HG03095 (cell line): ENCODE measurements around the gene LARGE1.

Experiments used
- ATAC-seq: cut with Tn5 transposase; IDR thresholded peaks from one replicate; pipeline ENCODE4 v1.9.1; 2021; ENCODE audit warnings: moderate library complexity; ENCODE audit not compliant: unreplicated experiment

Gene LARGE1

GRCh38 chr22:33288078-33288477 is 632.2 kb downstream of the LARGE1 start:
- no peak for ATAC-seq

DNA sequence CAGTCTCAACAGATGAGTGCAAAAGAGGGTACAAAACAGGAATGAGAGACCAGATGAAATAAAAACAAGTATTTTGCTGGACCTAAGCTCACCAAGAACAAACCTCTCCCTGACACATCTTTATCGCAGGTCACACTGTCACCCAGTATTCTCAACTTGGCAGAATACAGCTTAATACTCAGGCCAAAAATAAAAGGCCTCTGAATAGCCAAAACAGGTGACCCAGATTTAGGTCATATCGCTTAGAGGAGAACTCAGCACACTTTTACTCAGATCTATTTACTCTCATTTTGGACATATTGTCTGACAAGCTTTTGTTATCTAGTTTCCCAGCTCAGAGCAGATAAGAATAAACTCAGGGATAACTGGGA is 645.2 kb downstream of the LARGE1 start:
- no peak for ATAC-seq

GRCh38 chr22:33274214-33275072 is 645.8 kb downstream of the LARGE1 start:
- ATAC-seq = no peak

DNA sequence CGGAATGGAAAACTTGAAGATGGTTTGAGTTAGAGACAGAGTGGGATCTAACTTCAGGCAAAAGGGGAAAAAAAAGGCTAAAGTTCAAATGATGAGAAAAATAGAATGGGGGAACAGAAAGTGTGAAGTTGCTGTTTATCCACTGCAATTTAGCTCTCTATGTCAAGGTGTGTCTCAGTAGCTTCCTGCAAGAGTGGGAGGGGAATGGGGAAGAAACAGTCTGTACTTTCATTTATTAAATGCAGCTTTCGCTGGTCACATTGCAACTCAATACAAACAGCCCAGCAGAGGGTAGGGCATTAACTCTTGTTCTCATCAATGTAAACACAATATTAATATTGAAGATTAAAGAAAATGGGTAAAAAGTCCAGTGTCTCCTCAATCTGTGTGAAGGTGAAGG is 647.4 kb downstream of the LARGE1 start:
- ATAC-seq = no peak

DNA sequence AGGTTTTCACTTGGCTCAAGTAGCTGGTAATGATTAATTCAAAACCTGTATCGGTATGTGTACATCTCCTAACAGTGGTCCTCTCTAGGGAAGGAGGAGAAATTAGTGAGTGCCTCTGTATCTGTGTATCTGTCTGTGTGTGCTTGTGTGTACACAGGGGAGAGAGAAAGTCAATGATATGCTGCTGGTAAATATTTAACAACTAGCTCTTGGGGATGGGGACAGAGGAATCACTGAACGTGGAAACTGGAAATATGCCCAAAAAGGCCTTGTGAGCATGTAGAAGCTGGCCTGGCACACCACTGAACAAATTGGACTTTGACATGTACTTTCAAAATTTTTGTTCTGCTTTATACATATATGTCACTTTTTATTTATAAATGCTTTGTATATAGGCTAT is 648.1 kb downstream of the LARGE1 start:
- ATAC-seq = peak; percentile 35

DNA sequence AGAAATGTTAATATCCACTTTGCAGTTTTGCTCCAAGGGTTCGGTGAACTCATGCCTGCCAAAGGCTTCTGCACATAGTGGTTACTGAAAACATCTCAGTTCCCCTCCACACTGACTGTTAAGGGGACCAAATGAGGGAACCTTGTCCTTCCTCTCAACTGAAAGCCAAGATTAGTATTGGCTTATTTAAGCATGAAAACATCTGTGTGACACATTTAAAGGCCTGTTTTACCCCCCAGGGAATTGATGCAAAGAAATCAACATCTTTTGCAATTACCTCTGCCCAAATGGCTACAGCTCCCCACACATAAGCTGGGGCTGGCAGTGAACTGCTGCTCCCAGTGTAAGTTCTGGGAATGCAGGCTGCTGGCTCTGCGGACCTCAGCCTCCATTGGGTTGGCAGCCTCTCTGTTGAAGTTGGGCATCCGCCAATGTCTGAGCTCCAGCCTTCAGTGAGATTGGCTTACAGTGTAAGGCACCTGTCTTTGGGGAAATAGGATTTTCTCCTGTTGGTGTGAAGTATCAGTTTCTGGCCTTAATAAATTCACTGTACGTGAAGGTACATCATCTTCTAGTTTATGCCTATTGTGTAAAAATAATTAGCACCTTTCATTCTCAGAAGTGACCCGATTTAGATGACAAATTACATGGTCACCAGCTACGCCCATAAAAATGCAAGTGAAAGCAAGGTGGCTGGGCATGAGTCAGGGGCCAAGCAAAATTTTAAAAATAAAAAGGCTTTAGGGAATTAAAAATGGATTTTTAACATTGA is 648.7 kb downstream of the LARGE1 start:
- peak; percentile 57 for ATAC-seq

DNA sequence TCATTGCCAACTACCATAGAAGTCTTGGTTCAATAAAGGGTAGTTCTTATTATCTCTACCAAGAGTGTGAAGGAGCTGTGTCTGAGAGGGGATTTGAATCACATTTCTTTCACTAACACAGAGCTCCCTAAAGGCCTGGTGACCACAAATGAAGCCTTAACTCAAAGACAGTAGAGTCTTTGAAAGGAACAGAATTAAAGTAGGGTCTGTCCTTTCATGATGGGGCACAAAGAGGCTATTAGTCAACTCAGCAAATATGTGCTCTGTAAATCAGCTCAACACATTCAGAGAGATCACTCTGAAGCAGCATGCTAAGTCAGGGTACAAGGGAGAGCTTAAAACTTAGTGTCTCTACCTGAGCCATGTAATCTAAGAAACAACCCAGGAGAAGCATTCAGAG is 649.7 kb downstream of the LARGE1 start:
- no peak for ATAC-seq

- ATAC-seq = no peak
These were observed 658.6 kb downstream of the LARGE1 start for GRCh38 chr22:33261699-33262098.

GRCh38 chr22:33260498-33260897 is 659.8 kb downstream of the LARGE1 start:
- ATAC-seq = no peak

DNA sequence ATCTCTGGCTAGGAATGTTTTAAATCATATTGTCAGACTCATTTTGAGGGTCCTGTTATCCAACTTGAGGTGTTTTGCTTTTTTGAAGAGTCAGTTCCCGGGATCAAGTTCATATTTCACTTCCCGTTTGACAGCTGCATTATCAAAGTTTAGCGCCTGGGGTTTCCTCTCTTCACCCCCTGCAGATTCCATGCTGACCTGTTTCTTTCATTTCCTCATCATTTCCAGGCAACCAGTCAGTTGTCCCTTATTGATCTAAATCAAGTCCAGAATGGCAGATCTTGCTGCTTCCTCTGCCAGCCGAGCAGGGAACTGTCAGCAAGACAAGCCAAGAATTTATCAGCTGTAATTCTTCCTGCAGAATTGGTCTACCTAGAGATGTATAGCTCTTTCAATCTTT is 664.5 kb downstream of the LARGE1 start:
- no peak for ATAC-seq

GRCh38 chr22:33248948-33249347 is 671.3 kb downstream of the LARGE1 start:
- no peak for ATAC-seq

GRCh38 chr22:33247758-33248157 is 672.5 kb downstream of the LARGE1 start:
- no peak for ATAC-seq

DNA sequence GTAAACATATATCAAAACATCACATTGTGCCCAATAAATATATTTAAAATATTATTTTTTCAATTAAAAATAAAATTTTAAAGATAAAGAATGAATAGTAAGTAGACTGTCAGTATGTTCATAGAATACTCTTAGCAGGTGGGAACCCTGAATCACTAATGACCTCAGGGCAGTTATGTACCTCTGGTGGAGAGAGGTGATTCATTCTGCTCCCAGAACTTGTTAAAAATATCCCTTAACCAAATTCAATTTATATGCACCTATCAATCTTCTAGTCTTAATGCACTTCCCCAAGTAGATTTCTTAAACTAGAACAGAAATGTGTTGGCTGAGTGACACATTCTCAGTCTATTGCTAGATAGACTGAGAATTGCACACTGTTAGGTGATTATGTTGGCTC is 678.2 kb downstream of the LARGE1 start:
- ATAC-seq = no peak

DNA sequence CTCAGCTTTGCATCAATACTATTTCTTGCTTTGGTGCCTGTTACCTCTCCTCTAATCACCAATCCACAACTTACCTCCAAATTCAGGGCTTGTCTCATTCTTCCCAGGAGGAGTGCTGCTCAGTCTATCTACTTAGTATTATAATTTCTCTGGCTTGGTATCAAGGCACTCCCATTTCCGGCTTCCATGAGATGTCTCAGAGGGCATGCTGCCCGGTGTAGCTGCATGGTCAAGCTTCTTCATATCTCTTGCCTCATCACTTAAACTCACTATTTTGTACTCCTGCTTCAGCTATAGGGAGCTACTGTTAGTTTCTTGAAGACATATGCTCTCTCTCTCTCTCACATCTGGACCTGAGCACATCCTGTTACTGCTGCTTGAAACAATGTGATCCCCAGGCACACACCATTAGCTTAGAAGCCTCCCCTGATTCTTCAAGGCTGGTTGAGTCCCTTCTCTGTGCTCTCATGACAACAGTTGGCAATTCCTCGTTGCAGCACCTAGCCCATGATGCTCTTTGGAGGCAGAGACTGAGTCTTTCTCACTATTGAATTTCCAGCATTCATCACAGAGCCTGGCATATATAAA is 679.3 kb downstream of the LARGE1 start:
- no peak for ATAC-seq

- no peak for ATAC-seq
These were observed 688.2 kb downstream of the LARGE1 start for GRCh38 chr22:33232071-33232470.

DNA sequence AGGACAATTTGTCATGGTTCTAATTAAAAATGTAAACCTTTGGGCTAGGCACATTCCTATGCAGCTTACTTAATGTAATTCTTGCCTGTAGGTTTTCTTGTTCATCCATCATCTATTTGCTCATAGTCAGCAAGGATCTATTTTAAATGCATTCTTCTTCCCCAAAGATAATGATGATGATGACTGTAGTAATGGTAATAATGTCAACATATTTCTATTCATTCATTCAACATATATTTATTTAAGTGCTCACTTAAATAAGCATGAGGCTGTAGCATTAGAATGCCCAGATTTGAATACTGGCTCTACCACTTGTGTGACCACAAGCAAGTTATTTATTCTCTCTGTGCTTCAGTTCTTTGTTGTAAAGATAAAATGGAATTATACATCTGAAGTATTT is 692.5 kb downstream of the LARGE1 start:
- ATAC-seq = no peak

DNA sequence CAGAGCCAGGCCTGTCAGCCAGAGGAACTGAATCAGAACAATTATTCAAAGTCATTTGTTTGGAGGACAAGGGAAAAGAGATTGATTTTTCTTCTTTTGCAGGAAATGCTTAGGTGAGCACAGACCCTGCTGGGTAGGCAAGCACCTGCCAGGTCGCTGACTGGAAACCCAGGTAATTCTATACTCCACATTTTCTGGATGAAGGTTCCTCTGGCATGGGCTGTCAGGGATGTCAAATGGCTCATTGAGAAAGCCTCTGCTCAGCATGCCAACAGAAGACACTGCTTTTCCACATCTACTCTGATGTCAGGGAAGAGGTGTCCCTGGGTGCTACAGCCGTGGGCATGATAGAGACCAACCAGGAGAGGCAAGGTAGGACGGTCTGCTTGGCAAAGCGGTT is 695.4 kb downstream of the LARGE1 start:
- ATAC-seq = no peak
